Thymus (tissue), 11 donors: Measurements from ENCODE around the gene ARHGAP15. TPM values are rescaled to one million over a fixed set of nuclear protein-coding genes. Genes with fewer than 3 reads are reported as not detected.

Experiments used
- DNase-seq, 9 donors: peaks; one replicate each; pipeline ENCODE4 v3.0.0-alpha.2; 2013; ENCODE audit warnings: low spot score in 9 of 9, low read depth in 6 of 9, missing footprints in 1 of 9
- H3K27ac ChIP-seq, 2 donors: one replicate each; pipeline ENCODE4 v1.5.1; 2013; ENCODE audit warnings: control low read depth in 1 of 2, low read depth in 1 of 2, low read length in 1 of 2, mild to moderate bottlenecking in 1 of 2, moderate library complexity in 1 of 2
- H3K27me3 ChIP-seq, 2 donors: one replicate each; pipeline ENCODE4 v1.5.1; 2013; ENCODE audit warnings: low read length in 1 of 2; ENCODE audit not compliant: control insufficient read depth in 2 of 2, insufficient read depth in 1 of 2
- H3K36me3 ChIP-seq, 2 donors: one replicate each; pipeline ENCODE4 v1.5.1; 2013; ENCODE audit warnings: low read length in 1 of 2, mild to moderate bottlenecking in 1 of 2, moderate library complexity in 1 of 2; ENCODE audit not compliant: control insufficient read depth in 2 of 2, insufficient read depth in 2 of 2
- H3K4me1 ChIP-seq, 2 donors: one replicate each; pipeline ENCODE4 v1.5.1; 2013; ENCODE audit warnings: low read length in 2 of 2; ENCODE audit not compliant: control insufficient read depth in 2 of 2, insufficient read depth in 2 of 2
- H3K4me3 ChIP-seq, 2 donors: one replicate each; pipeline ENCODE4 v1.5.1; 2013; ENCODE audit warnings: low read length in 2 of 2, control low read depth in 1 of 2, mild to moderate bottlenecking in 1 of 2
- H3K9me3 ChIP-seq, 2 donors: one replicate each; pipeline ENCODE4 v1.5.1; 2013; ENCODE audit warnings: low read length in 1 of 2, mild to moderate bottlenecking in 1 of 2; ENCODE audit not compliant: control insufficient read depth in 2 of 2, insufficient read depth in 1 of 2
- WGBS: extraction: QIAGEN DNeasy Blood & Tissue Kit; methylation state at CpG from one replicate; pipeline ENCODE4 v1.1.7; 2013; 5-methylcytosine and 5-hydroxymethylcytosine counted together
- polyA plus RNA-seq: library from polyadenylated mRNA; stranded (reverse); fragments of 200-250 nt; gene quantifications from one replicate; pipeline ENCODE4 v1.2.3, GENCODE V29; 2013
- total RNA-seq: library from RNA; stranded (reverse); fragments of 120-200 nt; gene quantifications from one replicate; pipeline ENCODE4 v1.2.4, GENCODE V29; 2013
- donor health status: healthy.

Gene ARHGAP15
- total and polyA plus RNA-seq, 2 donors = 55.8 to 182 TPM

- no peaks in the 10 kb centered on the region for H3K4me1 ChIP-seq
- WGBS = 98% methylated on average over 1 of the region's 1 CpG
- no peak overlapping the region for H3K4me3 ChIP-seq
- no peaks in the 10 kb centered on the region for H3K36me3 ChIP-seq
- DNase-seq = no peak
- H3K27ac ChIP-seq = no peak overlapping the region
- no peaks in the 10 kb centered on the region for H3K27me3 ChIP-seq
- no peaks in the 10 kb centered on the region for H3K9me3 ChIP-seq
These were observed 678.9 kb downstream of the ARHGAP15 start for GRCh38 chr2:143808166-143808565.

- Histone ChIP-seq H3K36me3 (no peaks in the 10 kb centered on the region), H3K4me3 (no peak overlapping the region), H3K27ac (no peak overlapping the region), H3K4me1 (no peaks in the 10 kb centered on the region), H3K9me3 (no peaks in the 10 kb centered on the region), H3K27me3 (no peaks in the 10 kb centered on the region)
- DNase-seq = no peak
- 70% methylated on average over 4 of the region's 4 CpGs for WGBS
These were observed 685.9 kb downstream of the ARHGAP15 start for GRCh38 chr2:143815082-143815481.

GRCh38 chr2:143816916-143817315, 687.7 kb downstream of the ARHGAP15 start:
- Histone ChIP-seq H3K4me3 (no peak overlapping the region), H3K27me3 (no peaks in the 10 kb centered on the region), H3K27ac (no peak overlapping the region), H3K4me1 (no peaks in the 10 kb centered on the region), H3K36me3 (no peaks in the 10 kb centered on the region), H3K9me3 (no peaks in the 10 kb centered on the region)
- DNase-seq = no peak
- WGBS = 87% methylated on average over 3 of the region's 3 CpGs
